ENCODE data around the gene SPTB. TPM values are rescaled to one million over a fixed set of nuclear protein-coding genes. Genes with fewer than 3 reads are reported as not detected.

SPTB gene
- total RNA-seq, 2 experiments from 2014 or later: 0.17 to 0.19 TPM

- ChIA-PET POLR2A (no interaction called here), CTCF (interaction anchor here (2.1 kb wide), 1 partner anchor 87 kb away, joined by 5 read pairs; no protein-coding TSS in a partner anchor)
Observed at GRCh38 chr14:64804754-64805260, 74.9 kb downstream of the SPTB start.

DNA sequence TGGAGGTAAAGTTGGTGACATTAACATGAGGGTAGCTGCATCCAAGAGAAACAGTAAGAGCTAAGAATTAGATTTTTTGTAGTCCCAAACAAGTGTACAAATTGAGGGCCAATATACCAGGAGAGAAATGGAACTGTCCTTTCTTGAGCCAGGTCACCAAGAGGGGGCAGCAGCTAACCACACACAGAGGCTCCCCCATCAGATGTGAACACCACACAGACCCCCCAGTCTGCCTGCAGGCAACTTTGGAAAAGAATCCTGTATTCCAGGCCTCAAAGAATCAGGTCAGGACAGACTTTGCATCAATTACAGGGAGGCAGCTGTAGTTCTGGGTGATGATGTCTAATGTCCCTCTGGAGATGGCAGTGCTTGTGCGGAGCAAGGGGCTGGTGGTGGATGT lies 77.9 kb downstream of the SPTB start:
- CTCF ChIA-PET: interaction anchor here (0.7 to 1.4 kb wide), 4 partner anchors 13 to 187 kb away, joined by 3 read pairs; no protein-coding TSS in a partner anchor

GRCh38 chr14:64801046-64801445 lies 78.7 kb downstream of the SPTB start:
- ChIA-PET POLR2A (no interaction called here), CTCF (interaction anchor here (0.7 to 1.4 kb wide), 4 partner anchors 12 to 188 kb away, joined by 3 to 4 read pairs (median 3); no protein-coding TSS in a partner anchor)

More for the DNA sequence above, 77.9 kb downstream of the SPTB start:
- POLR2A ChIA-PET: no interaction called here

DNA sequence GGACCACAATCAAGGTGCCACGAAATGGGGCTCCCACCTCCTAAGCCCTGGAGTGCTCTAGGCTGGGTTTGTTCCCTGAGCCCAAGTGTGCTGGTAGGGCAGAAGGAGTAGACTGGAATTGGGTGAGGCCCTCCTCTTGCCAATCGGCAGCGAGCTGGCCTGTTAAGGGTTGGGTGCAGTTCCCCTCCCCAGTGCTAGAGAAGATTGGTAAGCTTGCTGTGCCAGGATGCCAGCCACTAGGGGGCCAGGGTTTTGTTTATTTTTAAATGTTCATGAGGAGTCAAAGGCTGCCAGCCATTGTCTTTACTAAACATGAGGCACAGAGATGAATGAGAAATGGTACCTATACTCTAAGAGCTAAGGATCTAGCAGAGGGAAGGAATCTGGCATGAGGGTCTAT lies 79.7 kb downstream of the SPTB start:
- POLR2A ChIA-PET: no interaction called here

GRCh38 chr14:64799555-64799954 lies 80.2 kb downstream of the SPTB start:
- CTCF ChIA-PET: interaction anchor here (1.2 to 1.6 kb wide), 2 partner anchors 24 to 92 kb away, joined by 3 to 5 read pairs; no protein-coding TSS in a partner anchor
- POLR2A ChIA-PET: no interaction called here

More for the DNA sequence above, 79.7 kb downstream of the SPTB start:
- CTCF ChIA-PET: interaction anchor here (1.2 to 1.6 kb wide), 3 partner anchors 23 to 91 kb away, joined by 3 to 5 read pairs (median 4); no protein-coding TSS in a partner anchor

DNA sequence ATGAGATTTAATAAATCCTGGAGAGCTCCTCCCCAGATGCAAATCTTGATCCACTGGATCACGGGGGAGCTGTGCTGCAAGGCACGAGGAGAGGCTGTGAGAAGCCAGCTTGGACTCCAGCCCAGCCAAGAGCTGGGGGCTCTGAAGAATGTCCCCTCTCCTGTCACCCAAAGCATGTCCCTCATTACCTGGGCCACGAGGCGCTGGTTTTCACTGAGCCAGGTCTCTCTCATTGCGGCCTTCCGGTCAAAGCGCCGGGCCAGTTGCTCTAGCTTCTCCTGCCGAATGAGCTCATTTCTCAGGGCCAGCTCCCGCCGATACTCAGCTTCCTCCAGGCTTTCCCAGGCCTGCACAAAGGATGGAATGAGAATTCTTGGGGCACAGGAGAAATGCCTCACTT lies 83.3 kb downstream of the SPTB start:
- POLR2A ChIA-PET: no interaction called here

DNA sequence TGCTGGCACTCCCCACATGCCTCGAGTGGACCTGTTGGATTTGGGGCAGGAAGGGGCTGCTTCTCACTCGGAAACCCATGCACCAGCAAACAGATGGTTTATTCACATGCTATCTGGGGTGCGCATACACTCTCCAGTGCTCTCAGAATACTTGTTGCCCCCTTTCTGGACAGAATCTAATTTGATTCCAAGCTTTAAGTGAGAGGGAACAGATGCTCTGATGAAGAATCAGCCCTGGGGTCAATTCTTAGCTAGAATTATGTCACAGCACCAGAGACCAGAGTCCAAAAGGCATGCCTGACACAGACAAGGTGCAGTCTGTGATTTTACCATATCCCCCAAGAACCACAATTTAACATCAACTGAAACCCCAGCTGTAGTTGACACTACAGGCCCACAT lies 83.8 kb downstream of the SPTB start:
- CTCF ChIA-PET: no interaction called here
- POLR2A ChIA-PET: no interaction called here

More for the DNA sequence above, 83.3 kb downstream of the SPTB start:
- CTCF ChIA-PET: no interaction called here

GRCh38 chr14:64795211-64795610 lies 84.5 kb downstream of the SPTB start:
- POLR2A ChIA-PET: no interaction called here
- CTCF ChIA-PET: no interaction called here

DNA sequence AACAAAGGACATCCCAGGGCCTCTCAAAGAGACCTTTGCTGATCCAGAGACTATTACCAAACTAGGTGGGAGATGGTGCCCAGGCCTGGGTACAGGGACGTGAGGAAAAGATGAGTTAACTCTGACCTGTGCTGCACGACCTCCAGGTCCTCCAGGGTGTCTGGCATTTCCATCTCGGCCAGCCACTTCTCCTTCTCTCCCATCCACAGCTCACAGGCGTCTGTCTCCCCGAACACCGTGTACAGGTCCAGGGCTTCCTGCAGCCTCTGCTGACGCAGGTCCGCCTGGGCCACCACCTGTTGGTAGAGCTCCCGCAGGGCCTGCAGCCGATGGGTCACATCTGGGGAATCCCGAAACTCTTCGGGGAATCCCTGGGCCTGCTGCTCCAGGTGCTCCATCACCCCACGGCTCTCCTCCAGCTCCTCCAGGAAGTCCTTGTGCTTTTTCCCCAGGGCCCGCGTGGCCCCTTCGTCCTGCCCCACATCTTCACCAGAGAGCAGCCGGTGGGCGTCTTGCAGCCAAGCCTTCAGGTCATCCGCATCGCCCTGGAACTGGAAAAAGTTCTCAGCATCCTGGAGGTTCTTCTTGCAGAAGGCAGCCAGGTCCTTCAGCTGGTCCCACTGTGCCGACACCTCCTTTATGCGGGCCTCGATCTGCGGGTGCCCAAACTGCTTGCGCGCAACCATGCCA lies 86.7 kb downstream of the SPTB start:
- POLR2A ChIA-PET: no interaction called here
- CTCF ChIA-PET: interaction anchor here (0.6 kb wide), 1 partner anchor 179 kb away, joined by 3 read pairs; no protein-coding TSS in a partner anchor

DNA sequence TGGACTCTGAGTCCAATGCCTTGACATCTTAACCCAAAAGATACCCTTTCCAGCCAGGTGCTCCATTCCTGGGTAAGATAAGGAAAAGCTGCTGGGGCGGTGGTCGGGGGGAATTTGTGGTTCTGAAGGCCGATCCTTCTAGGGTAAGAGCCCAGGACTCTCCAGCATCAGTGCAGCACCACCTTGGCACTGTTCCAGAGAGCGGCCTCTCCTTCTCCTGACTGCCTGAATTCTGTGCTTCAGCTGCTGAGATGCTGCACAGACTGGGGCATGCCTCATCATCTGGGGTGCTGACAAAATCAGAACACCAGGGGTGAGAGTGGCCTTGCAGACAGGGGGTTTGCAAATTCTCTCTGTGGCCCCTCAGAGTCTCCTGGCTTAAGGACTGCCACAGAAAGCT lies 87.5 kb downstream of the SPTB start:
- ChIA-PET CTCF (no interaction called here), POLR2A (no interaction called here)

DNA sequence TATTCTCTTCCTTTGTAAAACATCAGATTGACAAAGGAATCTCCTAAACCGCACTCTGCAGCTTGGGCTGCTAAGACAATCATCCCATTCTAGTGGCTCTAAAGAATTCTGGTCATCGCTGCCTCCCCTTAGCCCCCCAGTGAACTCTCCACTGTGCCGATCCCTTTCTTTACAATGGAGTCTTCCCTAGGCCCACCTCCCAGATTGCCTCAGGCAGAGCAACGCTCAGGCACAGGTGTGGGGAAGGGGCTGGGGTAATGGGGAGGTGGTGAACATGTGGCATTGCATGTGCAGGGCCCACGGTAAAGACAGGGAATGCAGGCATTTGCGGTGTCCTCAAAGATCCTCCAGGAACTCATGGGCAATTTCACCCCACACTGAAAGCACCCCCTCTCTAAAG lies 89.2 kb downstream of the SPTB start:
- POLR2A ChIA-PET: no interaction called here
- CTCF ChIA-PET: interaction anchor here (1.5 kb wide), 1 partner anchor 28 kb away, joined by 4 read pairs; no protein-coding TSS in a partner anchor

- ChIA-PET POLR2A (no interaction called here), CTCF (interaction anchor here (1.4 to 1.5 kb wide), 2 partner anchors 12 to 27 kb away, joined by 3 to 4 read pairs; no protein-coding TSS in a partner anchor)
Observed at GRCh38 chr14:64789696-64790095, 90.0 kb downstream of the SPTB start.

DNA sequence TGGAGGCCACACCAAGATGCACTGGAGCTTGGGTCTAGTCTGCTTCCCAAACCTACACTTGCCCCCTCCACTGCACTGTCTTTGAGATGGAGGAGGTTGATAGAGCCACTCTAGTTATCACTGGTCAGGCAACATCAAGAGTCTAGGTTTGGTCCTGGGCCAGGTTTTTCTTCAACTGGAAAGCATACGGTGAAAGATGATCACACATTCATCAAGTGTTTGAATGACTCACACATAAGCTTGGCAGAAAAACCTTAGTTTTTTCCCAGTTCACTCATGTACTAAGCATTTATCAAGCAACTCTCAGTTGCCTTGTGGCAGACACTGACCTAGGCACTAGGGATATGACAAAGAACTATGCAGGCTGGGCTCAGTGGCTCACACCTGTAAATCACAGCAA lies 91.0 kb downstream of the SPTB start:
- ChIA-PET CTCF (interaction anchor here (1.4 kb wide), 1 partner anchor 13 kb away, joined by 3 read pairs; no protein-coding TSS in a partner anchor), POLR2A (interaction anchor here (0.5 kb wide), 1 partner anchor 81 kb away, joined by 4 read pairs; no protein-coding TSS in a partner anchor)

- ChIA-PET POLR2A (no interaction called here), CTCF (no interaction called here)
Observed at GRCh38 chr14:64787619-64788018, 92.1 kb downstream of the SPTB start.

DNA sequence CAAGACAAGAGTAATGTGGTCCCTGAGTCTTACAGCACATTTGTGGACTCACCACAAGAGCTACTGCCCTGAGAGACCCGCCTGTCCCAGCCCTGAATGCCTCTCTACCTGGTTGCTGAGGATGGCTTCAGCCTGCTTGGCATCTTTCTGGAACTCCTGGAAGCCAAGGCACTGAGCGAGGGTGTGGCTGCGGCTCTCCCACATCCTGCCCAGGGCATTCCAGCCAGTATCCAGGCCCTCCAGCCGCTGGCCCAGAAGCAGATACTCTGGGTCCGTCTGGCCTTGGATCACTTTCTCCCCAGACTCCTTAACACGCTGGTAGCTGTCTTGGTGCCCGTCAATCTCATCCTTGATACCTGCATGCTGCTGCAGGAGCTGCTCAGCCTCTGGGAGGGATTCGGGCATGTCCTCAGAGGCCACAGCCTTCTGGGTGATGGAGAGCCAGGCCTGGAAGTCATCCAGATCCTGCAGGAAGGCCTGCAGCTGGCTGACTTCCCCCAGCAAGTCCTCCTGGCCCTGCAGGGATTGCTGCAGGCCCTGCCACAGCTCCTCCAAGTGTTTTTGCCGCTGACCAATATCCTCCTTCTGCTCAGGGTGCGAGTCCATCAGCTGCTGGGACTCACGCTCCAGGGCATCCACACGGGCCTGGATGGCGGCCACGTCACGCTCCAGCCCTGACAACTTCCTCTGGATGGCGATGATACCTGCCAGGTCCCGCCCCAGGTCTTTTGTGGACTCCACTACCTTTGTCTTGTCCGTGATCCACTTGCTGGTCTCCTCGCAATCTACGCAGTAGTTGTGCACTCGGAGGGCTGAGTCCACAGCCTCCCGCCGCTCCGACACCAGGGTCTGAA lies 93.2 kb downstream of the SPTB start:
- ChIA-PET POLR2A (no interaction called here), CTCF (no interaction called here)

DNA sequence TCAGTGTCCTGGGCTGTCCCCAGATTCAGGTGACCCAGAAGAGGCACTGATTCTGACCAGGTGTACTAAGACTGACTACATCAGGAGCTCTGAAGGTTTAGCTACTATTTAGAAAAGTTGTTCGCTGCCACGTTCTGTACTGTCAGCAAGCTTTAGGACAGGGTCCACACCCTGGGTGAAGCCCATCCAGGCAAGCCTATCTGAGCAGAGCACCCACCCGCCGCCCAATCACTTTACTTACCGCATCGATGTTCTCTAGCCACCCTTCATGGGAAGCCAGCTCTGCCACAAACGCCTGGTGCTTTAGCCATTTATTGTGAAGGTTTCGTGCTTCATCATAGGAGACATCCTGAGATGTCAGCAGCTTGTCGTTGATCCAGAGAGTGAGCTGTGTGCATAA lies 95.7 kb downstream of the SPTB start:
- ChIA-PET POLR2A (no interaction called here), CTCF (no interaction called here)

- ChIA-PET CTCF (no interaction called here), POLR2A (no interaction called here)
Observed at GRCh38 chr14:64782196-64782595, 97.5 kb downstream of the SPTB start.

- ChIA-PET POLR2A (no interaction called here), CTCF (no interaction called here)
Observed at GRCh38 chr14:64779472-64779871, 100.2 kb downstream of the SPTB start.

DNA sequence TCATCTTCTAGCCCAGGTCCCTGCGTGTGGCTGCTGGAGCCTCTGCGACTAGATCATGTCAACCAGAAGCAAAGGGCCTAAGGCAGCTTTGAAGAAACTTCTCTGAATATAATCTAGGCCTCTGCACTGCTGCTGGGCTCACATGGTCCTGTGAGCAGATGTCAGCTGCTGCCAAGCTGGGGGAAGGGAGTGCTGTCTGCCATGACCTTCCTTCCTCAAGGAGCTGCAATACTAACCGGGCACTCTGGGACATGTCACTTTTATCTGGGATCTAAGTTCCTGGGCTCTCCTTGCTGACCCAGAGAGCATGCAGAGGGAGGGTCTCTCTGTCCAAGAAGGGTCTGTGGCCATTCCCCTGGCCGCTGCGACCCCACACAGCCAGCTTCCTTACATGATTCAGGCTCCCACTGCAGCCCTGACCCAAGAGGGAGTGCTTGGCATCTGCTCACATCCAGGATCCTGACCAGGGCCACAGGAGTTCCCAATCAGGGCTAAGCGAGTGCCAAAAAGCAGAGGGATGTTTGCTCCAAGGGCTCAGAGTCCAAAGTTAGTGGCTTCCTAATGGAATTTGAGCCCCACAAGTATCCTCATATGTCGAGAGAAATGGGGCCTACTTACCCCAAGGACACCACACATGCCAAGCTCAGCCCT lies 101.5 kb downstream of the SPTB start:
- ChIA-PET CTCF (no interaction called here), POLR2A (no interaction called here)

- POLR2A ChIA-PET: no interaction called here
- CTCF ChIA-PET: no interaction called here
Observed at GRCh38 chr14:64777461-64777860, 102.2 kb downstream of the SPTB start.

Measured in activated CD8-positive, alpha-beta memory T cell treated with anti-CD3 and anti-CD28 coated beads for 36 hours (primary cell).